ENCODE results near the gene AKR7A3.

DNA sequence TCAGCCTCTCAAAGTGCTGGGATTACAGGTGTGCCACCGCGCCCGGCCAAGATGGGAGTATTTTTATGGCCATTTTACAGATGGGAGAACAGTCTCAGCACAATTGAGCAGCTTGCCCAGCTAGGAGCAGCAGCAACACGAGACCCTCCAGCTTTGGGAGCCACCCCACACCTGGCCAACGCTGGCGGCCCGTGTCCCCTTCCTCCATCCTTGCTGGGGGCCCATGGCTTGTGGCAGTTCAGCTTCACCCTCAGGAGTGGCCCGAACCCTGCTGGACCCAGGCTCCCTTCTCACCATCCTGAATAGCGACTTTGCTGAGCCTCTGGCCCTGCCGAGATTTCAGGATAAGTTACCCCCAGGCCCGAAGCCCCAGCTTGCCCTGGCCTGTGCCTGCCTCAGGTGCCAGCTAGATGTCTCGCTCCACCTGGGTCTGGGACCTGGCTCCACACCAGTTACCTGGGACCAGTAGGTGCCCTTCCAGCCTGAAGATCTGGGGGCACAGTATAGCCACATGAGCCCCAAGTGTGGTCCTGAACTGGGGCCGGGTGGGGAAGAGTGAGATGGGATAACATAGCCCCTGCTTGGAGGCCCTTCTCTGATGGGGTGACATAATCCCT is 42.8 kb upstream of the AKR7A3 start:
- TF ChIP-seq, protein P1, sequence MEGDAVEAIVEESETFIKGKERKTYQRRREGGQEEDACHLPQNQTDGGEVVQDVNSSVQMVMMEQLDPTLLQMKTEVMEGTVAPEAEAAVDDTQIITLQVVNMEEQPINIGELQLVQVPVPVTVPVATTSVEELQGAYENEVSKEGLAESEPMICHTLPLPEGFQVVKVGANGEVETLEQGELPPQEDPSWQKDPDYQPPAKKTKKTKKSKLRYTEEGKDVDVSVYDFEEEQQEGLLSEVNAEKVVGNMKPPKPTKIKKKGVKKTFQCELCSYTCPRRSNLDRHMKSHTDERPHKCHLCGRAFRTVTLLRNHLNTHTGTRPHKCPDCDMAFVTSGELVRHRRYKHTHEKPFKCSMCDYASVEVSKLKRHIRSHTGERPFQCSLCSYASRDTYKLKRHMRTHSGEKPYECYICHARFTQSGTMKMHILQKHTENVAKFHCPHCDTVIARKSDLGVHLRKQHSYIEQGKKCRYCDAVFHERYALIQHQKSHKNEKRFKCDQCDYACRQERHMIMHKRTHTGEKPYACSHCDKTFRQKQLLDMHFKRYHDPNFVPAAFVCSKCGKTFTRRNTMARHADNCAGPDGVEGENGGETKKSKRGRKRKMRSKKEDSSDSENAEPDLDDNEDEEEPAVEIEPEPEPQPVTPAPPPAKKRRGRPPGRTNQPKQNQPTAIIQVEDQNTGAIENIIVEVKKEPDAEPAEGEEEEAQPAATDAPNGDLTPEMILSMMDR (IDR thresholded peaks at IDR 0.05) = no peak
- TF ChIP-seq POLR2A (IDR thresholded peaks at IDR 0.05) = no peak

Data from body of pancreas (tissue), 4 donors.